Common myeloid progenitor, CD34-positive (primary cell): ENCODE measurements around the gene FAM81B.

Experiments used
- CTCF ChIA-PET: fragments of 350-600 bp; sonication (Branson Sonifier 250); formaldehyde crosslinking; loops from one replicate; lab custom pipeline; 2021; ENCODE audit warnings: antibody characterized with exemption; lab: Charles Lee
- POLR2A ChIA-PET: fragments of 350-600 bp; sonication (Branson Sonifier 250); formaldehyde crosslinking; loops from one replicate; lab custom pipeline; 2021; ENCODE audit warnings: antibody characterized with exemption; lab: Charles Lee
- DNase-seq, 3 donors: peaks; one replicate each; pipeline versions ENCODE4 v3.0.0 to v3.0.0-alpha.2; 2013
- H3K27ac ChIP-seq, 2 experiments: 1 replicate in 1 of 2; 2 replicates in 1 of 2; pipeline ENCODE4 v1.7.0; 2013; ENCODE audit warnings: inconsistent platforms in 2 of 2, low read length in 2 of 2, mild to moderate bottlenecking in 2 of 2, low read depth in 1 of 2, moderate library complexity in 1 of 2; ENCODE audit not compliant: severe bottlenecking in 2 of 2, insufficient read depth in 1 of 2, poor library complexity in 1 of 2
- H3K27me3 ChIP-seq, 5 experiments: replicated peaks in 2 of 5; 1 replicate in 3 of 5; 2 replicates in 2 of 5; pipeline versions ENCODE4 v1.6.1 to v1.7.0; 2013; ENCODE audit warnings: low read length in 4 of 5, mild to moderate bottlenecking in 2 of 5, moderate library complexity in 2 of 5, inconsistent platforms in 1 of 5; ENCODE audit not compliant: insufficient read depth in 5 of 5, control insufficient read depth in 4 of 5
- H3K36me3 ChIP-seq, 4 experiments: 1 replicate in 2 of 4; 2 replicates in 2 of 4; pipeline versions ENCODE4 v1.6.1 to v1.7.0; 2013; ENCODE audit warnings: low read length in 3 of 4, control low read depth in 1 of 4, mild to moderate bottlenecking in 1 of 4; ENCODE audit not compliant: control insufficient read depth in 4 of 4, insufficient read depth in 4 of 4
- H3K4me1 ChIP-seq, 4 experiments: 1 replicate in 3 of 4; 2 replicates in 1 of 4; pipeline versions ENCODE4 v1.6.1 to v1.7.1; 2013; ENCODE audit warnings: low read length in 3 of 4, mild to moderate bottlenecking in 3 of 4, control low read depth in 1 of 4, inconsistent platforms in 1 of 4, moderate library complexity in 1 of 4; ENCODE audit not compliant: control insufficient read depth in 4 of 4, insufficient read depth in 4 of 4; ENCODE audit errors: control extremely low read depth in 1 of 4
- H3K4me3 ChIP-seq, 7 experiments: 1 replicate in 4 of 7; 2 replicates in 3 of 7; pipeline versions ENCODE4 v1.5.1 to v1.7.0; 2013; ENCODE audit warnings: mild to moderate bottlenecking in 7 of 7, low read length in 6 of 7, moderate library complexity in 6 of 7, inconsistent platforms in 2 of 7, low read depth in 2 of 7, control low read depth in 1 of 7; ENCODE audit not compliant: insufficient read depth in 4 of 7, control insufficient read depth in 1 of 7; ENCODE audit errors: extremely low read depth in 1 of 7
- H3K9me3 ChIP-seq, 5 experiments: 1 replicate in 4 of 5; 2 replicates in 1 of 5; pipeline versions ENCODE4 v1.6.1 to v1.7.1; 2013; ENCODE audit warnings: low read length in 4 of 5, mild to moderate bottlenecking in 2 of 5, inconsistent platforms in 1 of 5, low read depth in 1 of 5, moderate library complexity in 1 of 5; ENCODE audit not compliant: control insufficient read depth in 4 of 5, insufficient read depth in 2 of 5; ENCODE audit errors: control extremely low read depth in 1 of 5
- WGBS: methylation state at CpG from one replicate; pipeline ENCODE4 v1.1.5; 2013; ENCODE audit not compliant: insufficient coverage; 5-methylcytosine and 5-hydroxymethylcytosine counted together

Gene FAM81B

GRCh38 chr5:95448789-95449188, 57.6 kb downstream of the FAM81B start:
- no peaks in the 10 kb centered on the region for H3K36me3 ChIP-seq
- H3K9me3 ChIP-seq: no peaks in the 10 kb centered on the region
- no peak overlapping the region for H3K27ac ChIP-seq
- DNase-seq: no peak
- H3K4me1 ChIP-seq: no peaks in the 10 kb centered on the region
- H3K4me3 ChIP-seq: no peak overlapping the region
- ChIA-PET POLR2A (no interaction called here), CTCF (no interaction called here)
- H3K27me3 ChIP-seq: no peaks in the 10 kb centered on the region

GRCh38 chr5:95449460-95449859, 58.3 kb downstream of the FAM81B start:
- Histone ChIP-seq H3K27me3 (no peaks in the 10 kb centered on the region), H3K27ac (no peak overlapping the region), H3K9me3 (no peaks in the 10 kb centered on the region), H3K4me3 (no peak overlapping the region), H3K36me3 (no peaks in the 10 kb centered on the region), H3K4me1 (no peaks in the 10 kb centered on the region)
- DNase-seq: no peak
- ChIA-PET CTCF (interaction anchor here (1.5 kb wide), 1 partner anchor 46 kb away, joined by 3 read pairs; no protein-coding TSS in a partner anchor), POLR2A (no interaction called here)
- 50% methylated on average over 1 of the region's 2 CpGs for WGBS

DNA sequence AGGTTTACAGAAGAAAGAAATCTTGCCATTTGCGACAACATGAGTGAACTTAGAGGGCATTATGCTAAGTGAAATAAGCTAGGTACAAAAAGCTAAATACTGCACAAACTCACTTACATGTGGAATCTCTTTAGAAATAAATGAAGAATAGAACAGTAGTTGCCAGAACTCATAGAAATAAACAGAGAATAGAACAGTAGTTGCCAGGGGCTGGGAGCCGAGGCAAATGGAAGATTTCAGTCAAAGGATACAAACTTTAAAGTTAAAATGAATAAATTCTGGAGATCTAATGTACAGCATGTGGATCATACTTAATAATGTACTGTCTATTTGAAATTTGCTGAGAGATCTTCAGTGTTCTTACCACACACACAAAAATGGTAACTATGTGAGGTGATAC, 63.4 kb downstream of the FAM81B start:
- CTCF ChIA-PET: no interaction called here
- Histone ChIP-seq H3K9me3 (no peaks in the 10 kb centered on the region), H3K4me3 (no peak overlapping the region), H3K27ac (no peak overlapping the region), H3K36me3 (no peaks in the 10 kb centered on the region), H3K4me1 (no peaks in the 10 kb centered on the region), H3K27me3 (no peaks in the 10 kb centered on the region)
- POLR2A ChIA-PET: no interaction called here
- no peak for DNase-seq
- WGBS: no CpG with 5 or more reads among the region's 2 CpGs

DNA sequence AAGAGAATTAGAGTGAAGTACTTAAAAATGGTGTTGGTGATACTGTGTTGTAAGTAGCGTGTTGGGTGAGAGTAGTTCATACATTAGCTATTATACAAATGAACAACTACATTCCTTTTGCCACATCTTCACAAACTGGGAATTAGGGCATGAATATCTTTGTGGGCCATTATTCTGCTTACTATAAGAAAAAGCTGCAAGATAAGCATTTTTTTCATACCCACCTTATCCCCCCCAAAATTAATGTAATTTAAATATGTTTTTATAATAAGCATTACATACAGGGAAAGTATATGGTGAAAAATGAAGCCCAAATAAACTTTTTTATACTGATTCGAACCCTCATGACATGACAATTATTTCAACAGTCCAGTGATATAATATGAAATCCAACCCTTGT, 69.5 kb downstream of the FAM81B start:
- no CpG with 5 or more reads among the region's 2 CpGs for WGBS
- Histone ChIP-seq H3K27me3 (no peaks in the 10 kb centered on the region), H3K36me3 (peaks cover 7 to 29% (median 19%) of the 10 kb centered on the region in 4 experiments)

GRCh38 chr5:95471487-95471886, 80.3 kb downstream of the FAM81B start:
- Histone ChIP-seq H3K36me3 (peaks cover 11 to 46% (median 33%) of the 10 kb centered on the region in 4 experiments), H3K27me3 (no peaks in the 10 kb centered on the region), H3K9me3 (peaks cover 0 to 4% (median 0%) of the 10 kb centered on the region in 5 experiments), H3K27ac (no peak overlapping the region), H3K4me1 (no peaks in the 10 kb centered on the region), H3K4me3 (no peak overlapping the region)
- no peak for DNase-seq
- ChIA-PET CTCF (no interaction called here), POLR2A (no interaction called here)
- 100% methylated on average over 1 of the region's 1 CpG for WGBS

More for the DNA sequence above, 69.5 kb downstream of the FAM81B start:
- ChIA-PET POLR2A (no interaction called here), CTCF (no interaction called here)
- Histone ChIP-seq H3K4me1 (no peaks in the 10 kb centered on the region), H3K27ac (no peak overlapping the region), H3K4me3 (no peak overlapping the region), H3K9me3 (no peaks in the 10 kb centered on the region)
- DNase-seq: no peak

DNA sequence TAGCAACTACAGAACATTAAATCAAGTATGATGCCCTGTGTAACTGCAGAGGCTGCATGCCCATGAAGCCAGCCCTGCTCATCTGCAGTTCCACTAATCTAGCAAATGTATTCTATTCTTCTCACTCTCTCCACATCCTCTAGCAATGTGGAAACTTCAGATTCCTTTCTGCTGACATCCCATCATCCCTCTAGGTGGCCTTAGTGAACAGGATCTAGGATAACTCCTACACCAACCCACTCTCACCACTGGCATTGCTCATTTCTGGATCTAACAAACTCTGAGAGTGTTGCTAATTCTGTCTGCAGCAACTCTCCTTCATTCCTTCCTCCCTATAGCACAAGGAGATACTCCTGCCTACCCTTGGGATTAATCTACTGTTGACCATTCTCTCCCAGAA, 80.8 kb downstream of the FAM81B start:
- POLR2A ChIA-PET: no interaction called here
- no peak for DNase-seq

DNA sequence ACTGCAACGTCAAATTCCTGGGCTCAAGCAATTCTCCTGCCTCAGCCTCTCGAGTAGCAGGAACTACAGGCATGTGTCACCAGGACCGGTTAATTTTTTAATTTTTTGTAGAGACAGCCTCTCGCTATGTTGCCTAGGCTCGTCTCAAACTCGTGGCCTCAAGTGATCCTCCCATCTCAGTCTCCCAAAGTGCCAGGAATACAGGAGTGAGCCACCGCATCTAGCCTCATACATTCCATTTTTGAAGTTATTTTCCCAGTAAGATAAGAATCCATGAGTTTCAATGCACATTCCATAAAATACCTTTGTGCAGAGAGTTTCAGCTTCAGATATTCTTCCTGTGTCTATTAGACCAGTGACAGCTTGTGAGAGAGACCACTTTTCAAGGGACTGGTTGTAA, 93.3 kb downstream of the FAM81B start:
- CTCF ChIA-PET: no interaction called here
- Histone ChIP-seq H3K27me3 (no peaks in the 10 kb centered on the region), H3K4me3 (no peak overlapping the region), H3K9me3 (peaks cover 10 to 30% (median 14%) of the 10 kb centered on the region in 5 experiments), H3K4me1 (no peaks in the 10 kb centered on the region), H3K27ac (no peak overlapping the region), H3K36me3 (peaks cover 34 to 93% (median 66%) of the 10 kb centered on the region in 4 experiments)
- WGBS: 87% methylated on average over 7 of the region's 7 CpGs
- DNase-seq: no peak
- POLR2A ChIA-PET: no interaction called here

More for the DNA sequence above, 80.8 kb downstream of the FAM81B start:
- CTCF ChIA-PET: no interaction called here
- no peaks in the 10 kb centered on the region for H3K27me3 ChIP-seq
- no peak overlapping the region for H3K4me3 ChIP-seq
- H3K4me1 ChIP-seq: no peaks in the 10 kb centered on the region
- no peak overlapping the region for H3K27ac ChIP-seq
- peaks cover 0 to 4% (median 0%) of the 10 kb centered on the region in 5 experiments for H3K9me3 ChIP-seq
- H3K36me3 ChIP-seq: peaks cover 11 to 44% (median 30%) of the 10 kb centered on the region in 4 experiments
